H1 (cell line): ENCODE data around the gene NFASC. TPM values are rescaled to one million over a fixed set of nuclear protein-coding genes. Genes with fewer than 3 reads are reported as not detected.

Experiments
- CTCF ChIA-PET: fragments of 300-600 bp; sonication (Branson Sonifier 250); formaldehyde crosslinking; loops from one replicate; lab custom pipeline; 2021; ENCODE audit not compliant: partially characterized antibody; lab: Charles Lee
- POLR2A ChIA-PET: fragments of 300-600 bp; sonication (Branson Sonifier 250); formaldehyde crosslinking; loops from one replicate; lab custom pipeline; 2021; ENCODE audit warnings: inconsistent platforms; ENCODE audit not compliant: partially characterized antibody; lab: Charles Lee
- DNase-seq, 2 experiments: peaks; one replicate each; pipeline versions ENCODE4 v3.0.0 to v3.0.0-alpha.2; 2010 to 2022; ENCODE audit warnings: low spot score in 2 of 2, low read depth in 1 of 2, mixed read lengths in 1 of 2
- FAIRE-seq: peaks from 2 replicates; lab custom pipeline; 2011; peaks lifted over from hg19 to GRCh38; lab: Jason Lieb, UNC
- H2AFZ ChIP-seq: 2 replicates; pipeline ENCODE4 v1.8.1; 2012; ENCODE audit warnings: low read length, inconsistent platforms
- H2AK5ac ChIP-seq: 2 replicates; pipeline ENCODE4 v1.6.1; 2013; ENCODE audit warnings: low read depth, low read length
- H2BK120ac ChIP-seq: replicated peaks from 2 replicates; pipeline ENCODE3; 2013; ENCODE audit warnings: low read depth, low read length, inconsistent platforms
- H2BK12ac ChIP-seq: 2 replicates; pipeline ENCODE4 v1.6.1; 2013; ENCODE audit warnings: low read depth, low read length
- H2BK15ac ChIP-seq: 2 replicates; pipeline ENCODE4 v1.6.1; 2013; ENCODE audit warnings: low read length
- H2BK20ac ChIP-seq: 2 replicates; pipeline ENCODE4 v1.6.1; 2013; ENCODE audit warnings: low read length
- H2BK5ac ChIP-seq: 2 replicates; pipeline ENCODE4 v1.6.1; 2013; ENCODE audit warnings: low read depth, low read length
- H3K14ac ChIP-seq: 2 replicates; pipeline ENCODE4 v1.6.1; 2013; ENCODE audit warnings: inconsistent platforms; ENCODE audit not compliant: insufficient read length
- H3K18ac ChIP-seq: 2 replicates; pipeline ENCODE4 v1.6.1; 2013; ENCODE audit warnings: low read length; ENCODE audit errors: extremely low read depth
- H3K23ac ChIP-seq: 2 replicates; pipeline ENCODE4 v1.6.1; 2013; ENCODE audit warnings: inconsistent platforms; ENCODE audit not compliant: insufficient read length
- H3K23me2 ChIP-seq: 2 replicates; pipeline ENCODE4 v1.6.1; 2013; ENCODE audit warnings: low read depth, low read length
- H3K27ac ChIP-seq: 2 replicates; pipeline ENCODE4 v1.6.1; 2011; ENCODE audit warnings: low read depth, low read length, inconsistent platforms
- H3K27me3 ChIP-seq, 4 experiments: replicated peaks in 1 of 4; 1 replicate in 1 of 4; 2 replicates in 3 of 4; pipeline versions ENCODE4 v1.6.1 to v1.8.1; 2011 to 2013; ENCODE audit warnings: low read length in 3 of 4, mild to moderate bottlenecking in 3 of 4, inconsistent platforms in 2 of 4, mixed read lengths in 2 of 4, moderate library complexity in 1 of 4; ENCODE audit not compliant: control insufficient read depth in 3 of 4, insufficient read depth in 3 of 4; ENCODE audit errors: extremely low read depth in 1 of 4
- H3K36me3 ChIP-seq, 4 experiments: 2 replicates each; pipeline versions ENCODE4 v1.6.1 to v1.8.1; 2011 to 2013; ENCODE audit warnings: mild to moderate bottlenecking in 4 of 4, low read length in 3 of 4, moderate library complexity in 2 of 4, control low read depth in 1 of 4, inconsistent platforms in 1 of 4; ENCODE audit not compliant: insufficient read depth in 4 of 4, control insufficient read depth in 2 of 4
- H3K4ac ChIP-seq: replicated peaks from 2 replicates; pipeline ENCODE3; 2013; ENCODE audit warnings: low read length, low read depth, mixed read lengths, inconsistent platforms; ENCODE audit not compliant: insufficient read length
- H3K4me1 ChIP-seq, 4 experiments: replicated peaks in 1 of 4; 1 replicate in 1 of 4; 2 replicates in 3 of 4; pipeline versions ENCODE4 v1.6.1 to v1.8.1; 2011 to 2013; ENCODE audit warnings: low read length in 3 of 4, inconsistent platforms in 2 of 4, mixed read lengths in 1 of 4; ENCODE audit not compliant: insufficient read depth in 4 of 4, control insufficient read depth in 3 of 4
- H3K4me2 ChIP-seq, 2 experiments: 2 replicates each; pipeline versions ENCODE4 v1.6.1 to v1.8.1; 2011 to 2013; ENCODE audit warnings: low read depth in 2 of 2, low read length in 2 of 2, control low read depth in 1 of 2, inconsistent platforms in 1 of 2, mild to moderate bottlenecking in 1 of 2; ENCODE audit not compliant: insufficient read depth in 1 of 2
- H3K4me3 ChIP-seq, 4 experiments: fragments of 200-600, 300-600 bp in 1 of 4; sonication (generic), shearing (Covaris generic), sonication (Bioruptor Twin) in 1 of 4; 2 replicates each; pipeline versions ENCODE4 v1.5.1 to v1.8.1; 2011 to 2016; ENCODE audit warnings: low read length in 4 of 4, low read depth in 3 of 4, control low read depth in 2 of 4, inconsistent platforms in 2 of 4, mild to moderate bottlenecking in 2 of 4, mixed read lengths in 1 of 4, moderate library complexity in 1 of 4; ENCODE audit not compliant: insufficient read depth in 2 of 4; ENCODE audit errors: extremely low read depth in 1 of 4
- H3K56ac ChIP-seq: replicated peaks from 2 replicates; pipeline ENCODE3; 2013; ENCODE audit warnings: low read depth, mild to moderate bottlenecking, mixed read lengths, low read length, inconsistent platforms; ENCODE audit not compliant: insufficient read length
- H3K79me1 ChIP-seq: 2 replicates; pipeline ENCODE4 v1.6.1; 2013; ENCODE audit warnings: low read depth, low read length, control low read depth
- H3K79me2 ChIP-seq, 2 experiments: 2 replicates each; pipeline versions ENCODE4 v1.6.1 to v1.8.1; 2012 to 2013; ENCODE audit warnings: low read length in 2 of 2, mild to moderate bottlenecking in 2 of 2, inconsistent platforms in 1 of 2; ENCODE audit not compliant: insufficient read depth in 2 of 2, control insufficient read depth in 1 of 2
- H3K9ac ChIP-seq, 4 experiments: replicated peaks in 1 of 4; 1 replicate in 1 of 4; 2 replicates in 3 of 4; pipeline versions ENCODE4 v1.6.1 to v1.8.1; 2011 to 2013; ENCODE audit warnings: low read depth in 3 of 4, low read length in 3 of 4, control low read depth in 2 of 4, mild to moderate bottlenecking in 2 of 4, moderate library complexity in 2 of 4, inconsistent platforms in 1 of 4; ENCODE audit errors: extremely low read depth in 1 of 4
- H3K9me3 ChIP-seq, 2 experiments: 2 replicates each; pipeline versions ENCODE4 v1.6.1 to v1.8.1; 2012 to 2013; ENCODE audit warnings: mild to moderate bottlenecking in 2 of 2, moderate library complexity in 2 of 2, control low read depth in 1 of 2, inconsistent platforms in 1 of 2, low read depth in 1 of 2, low read length in 1 of 2, mixed read lengths in 1 of 2; ENCODE audit not compliant: insufficient read depth in 2 of 2
- H4K20me1 ChIP-seq, 2 experiments: replicated peaks in 1 of 2; 2 replicates each; pipeline versions ENCODE3 to v1.8.1; 2011 to 2013; ENCODE audit warnings: inconsistent platforms in 2 of 2, low read length in 2 of 2, mild to moderate bottlenecking in 1 of 2; ENCODE audit not compliant: insufficient read depth in 2 of 2, control insufficient read depth in 1 of 2
- H4K5ac ChIP-seq: 2 replicates; pipeline ENCODE4 v1.6.1; 2013; ENCODE audit warnings: low read length, low read depth, mixed read lengths, inconsistent platforms; ENCODE audit not compliant: insufficient read length
- H4K8ac ChIP-seq: 2 replicates; pipeline ENCODE4 v1.8.0; 2013; ENCODE audit warnings: mild to moderate bottlenecking, moderate library complexity, low read length, inconsistent platforms; ENCODE audit not compliant: insufficient read depth; ENCODE audit errors: extremely low read depth
- H4K91ac ChIP-seq: replicated peaks from 2 replicates; pipeline ENCODE3; 2013; ENCODE audit warnings: low read length, mixed read lengths, inconsistent platforms; ENCODE audit not compliant: insufficient read length
- BCL11A ChIP-seq, 2 experiments: IDR thresholded peaks; one replicate each; pipeline ENCODE4 v1.6.1; 2011; ENCODE audit warnings: low read depth in 2 of 2, low read length in 2 of 2, mild to moderate bottlenecking in 2 of 2
- CHD1 ChIP-seq: IDR thresholded peaks from 2 replicates; pipeline ENCODE4 v1.6.1; 2012; ENCODE audit warnings: low read depth, low read length, improper control_type of control experiment
- CTCF ChIP-seq, 3 experiments: IDR thresholded peaks; 1 replicate in 2 of 3; 2 replicates in 1 of 3; pipeline versions ENCODE4 v1.5.1 to v1.6.1; 2011; ENCODE audit warnings: low read length in 3 of 3, mild to moderate bottlenecking in 3 of 3, inconsistent platforms in 2 of 3, low read depth in 1 of 3, moderate library complexity in 1 of 3; ENCODE audit not compliant: insufficient read depth in 1 of 3; ENCODE audit errors: control extremely low read depth in 1 of 3
- PHF8 ChIP-seq: fragments of 200-600 bp; sonication (generic); conservative IDR thresholded peaks from 2 replicates; pipeline ENCODE4 v1.7.1; 2012; ENCODE audit warnings: low read depth, mild to moderate bottlenecking, inconsistent platforms, low read length, moderate library complexity
- RAD21 ChIP-seq, 2 experiments: IDR thresholded peaks in 1 of 2; conservative IDR thresholded peaks in 1 of 2; 2 replicates each; pipeline ENCODE4 v1.6.1; 2011; ENCODE audit warnings: low read depth in 2 of 2, low read length in 2 of 2, improper control_type of control experiment in 1 of 2, inconsistent platforms in 1 of 2, mild to moderate bottlenecking in 1 of 2, moderate library complexity in 1 of 2
- RXRA ChIP-seq: IDR thresholded peaks from 2 replicates; pipeline ENCODE4 v1.6.1; 2011; ENCODE audit warnings: low read depth, mild to moderate bottlenecking, low read length, moderate library complexity; ENCODE audit not compliant: insufficient read depth
- TEAD4 ChIP-seq: IDR thresholded peaks from 2 replicates; pipeline ENCODE4 v1.6.1; 2012; ENCODE audit warnings: low read depth, low read length, inconsistent platforms, mixed read lengths
- WGBS, 2 experiments: shearing (Covaris generic) in 1 of 2; methylation state at CpG; one replicate each; pipeline versions ENCODE4 v1.1.6 to v1.1.7; 2013 to 2015; ENCODE audit warnings: low lambda C conversion rate in 2 of 2, mixed read lengths in 2 of 2, inconsistent platforms in 1 of 2, low coverage in 1 of 2, missing lambda C conversion rate in 1 of 2; ENCODE audit not compliant: insufficient replicate concordance in 2 of 2, insufficient coverage in 1 of 2, insufficient read length in 1 of 2; ENCODE audit errors: extremely low coverage in 1 of 2, missing lambda C conversion rate in 1 of 2; 5-methylcytosine and 5-hydroxymethylcytosine counted together
- polyA plus RNA-seq, 7 experiments: library from polyadenylated mRNA; depleted of rRNA in 3 of 7; stranded (reverse) in 5 of 7; unstranded in 2 of 7; fragments of >200 nt in 5 of 7; fragments of 200-250 nt in 2 of 7; gene quantifications; 1 replicate in 5 of 7; 2 replicates in 1 of 7; 4 replicates in 1 of 7; pipeline versions ENCODE4 v1.2.1 to v1.2.3, GENCODE V29; 2011 to 2013; ENCODE audit warnings: missing spikeins in 2 of 7, mixed read lengths in 2 of 7
- total RNA-seq: library from RNA; stranded (reverse); fragmentation: NEBNext Ultra II Directional; extraction: Animal tissue kit (Norgen Biotek cat#: 25700); gene quantifications from 2 replicates; pipeline ENCODE4 v1.2.1, GENCODE V29; 2021

NFASC gene
- total and polyA plus RNA-seq, 2 of the 8 experiments (the other 6 are each of a cell fraction or from before 2014, with no cell fraction given): 5.0 to 15.2 TPM

GRCh38 chr1:204902671-204903070 is 32.0 kb downstream of the NFASC start:
- TF ChIP-seq TEAD4 (no peak), RAD21 (IDR thresholded peaks at IDR 0.05 in 1 of 2, conservative IDR thresholded peaks at IDR 0.05 in 1 of 2; ENCODE audit: low read depth in 2 of 2, low read length in 2 of 2) (no peak), BCL11A (IDR thresholded peaks at IDR 0.05; ENCODE audit: low read depth in 2 of 2, low read length in 2 of 2) (no peak), CHD1 (no peak), RXRA (no peak), CTCF (IDR thresholded peaks at IDR 0.05; ENCODE audit: control extremely low read depth in 1 of 3, insufficient read depth in 1 of 3, low read depth in 1 of 3, low read length in 3 of 3) (no peak), PHF8 (no peak)
- H3K79me2 ChIP-seq: no peaks in the 10 kb centered on the region
- no peak overlapping the region for H2AK5ac ChIP-seq
- H4K20me1 ChIP-seq: no peaks in the 10 kb centered on the region
- H2BK15ac ChIP-seq: no peak overlapping the region
- H4K91ac ChIP-seq: no peak overlapping the region
- DNase-seq: no peak
- no peak for FAIRE-seq
- H3K9ac ChIP-seq: no peak overlapping the region
- H3K36me3 ChIP-seq: no peaks in the 10 kb centered on the region
- H2BK12ac ChIP-seq: no peak overlapping the region
- POLR2A ChIA-PET: no interaction called here
- no peaks in the 10 kb centered on the region for H3K79me1 ChIP-seq
- no peaks in the 10 kb centered on the region for H3K9me3 ChIP-seq
- no peak overlapping the region for H2BK5ac ChIP-seq
- no peak overlapping the region for H3K18ac ChIP-seq
- no peak overlapping the region for H3K27ac ChIP-seq
- no peaks in the 10 kb centered on the region for H3K27me3 ChIP-seq
- H3K4ac ChIP-seq: no peak overlapping the region
- 93% methylated on average over 6 of the region's 6 CpGs; no CpG with 5 or more reads in 1 of the 2 experiments for WGBS, 2 experiments
- H3K4me3 ChIP-seq: no peak overlapping the region
- no peak overlapping the region for H2AFZ ChIP-seq
- H3K23ac ChIP-seq: no peak overlapping the region
- H3K23me2 ChIP-seq: no peaks in the 10 kb centered on the region
- no peak overlapping the region for H2BK120ac ChIP-seq
- H2BK20ac ChIP-seq: no peak overlapping the region
- no peak overlapping the region for H4K5ac ChIP-seq
- no peak overlapping the region for H3K4me2 ChIP-seq
- H3K14ac ChIP-seq: no peak overlapping the region
- H4K8ac ChIP-seq: no peak overlapping the region
- no peaks in the 10 kb centered on the region for H3K4me1 ChIP-seq
- CTCF ChIA-PET: interaction anchor here (0.9 to 1.1 kb wide), 3 partner anchors 13 to 37 kb away, joined by 3 to 4 read pairs (median 3); no protein-coding TSS in a partner anchor
- no peak overlapping the region for H3K56ac ChIP-seq
